HG02678 (cell line): ENCODE data around the gene RRAD.
"Not testable (repeated sequence)": the region's sequence is repeated elsewhere in the genome, so short reads cannot be mapped to it uniquely, and the experiment has no call there.

Experiments
- ATAC-seq: cut with Tn5 transposase; IDR thresholded peaks from one replicate; pipeline ENCODE4 v1.9.1; 2021; ENCODE audit warnings: mild to moderate bottlenecking, moderate library complexity; ENCODE audit not compliant: unreplicated experiment

RRAD gene, protein sequence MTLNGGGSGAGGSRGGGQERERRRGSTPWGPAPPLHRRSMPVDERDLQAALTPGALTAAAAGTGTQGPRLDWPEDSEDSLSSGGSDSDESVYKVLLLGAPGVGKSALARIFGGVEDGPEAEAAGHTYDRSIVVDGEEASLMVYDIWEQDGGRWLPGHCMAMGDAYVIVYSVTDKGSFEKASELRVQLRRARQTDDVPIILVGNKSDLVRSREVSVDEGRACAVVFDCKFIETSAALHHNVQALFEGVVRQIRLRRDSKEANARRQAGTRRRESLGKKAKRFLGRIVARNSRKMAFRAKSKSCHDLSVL

DNA sequence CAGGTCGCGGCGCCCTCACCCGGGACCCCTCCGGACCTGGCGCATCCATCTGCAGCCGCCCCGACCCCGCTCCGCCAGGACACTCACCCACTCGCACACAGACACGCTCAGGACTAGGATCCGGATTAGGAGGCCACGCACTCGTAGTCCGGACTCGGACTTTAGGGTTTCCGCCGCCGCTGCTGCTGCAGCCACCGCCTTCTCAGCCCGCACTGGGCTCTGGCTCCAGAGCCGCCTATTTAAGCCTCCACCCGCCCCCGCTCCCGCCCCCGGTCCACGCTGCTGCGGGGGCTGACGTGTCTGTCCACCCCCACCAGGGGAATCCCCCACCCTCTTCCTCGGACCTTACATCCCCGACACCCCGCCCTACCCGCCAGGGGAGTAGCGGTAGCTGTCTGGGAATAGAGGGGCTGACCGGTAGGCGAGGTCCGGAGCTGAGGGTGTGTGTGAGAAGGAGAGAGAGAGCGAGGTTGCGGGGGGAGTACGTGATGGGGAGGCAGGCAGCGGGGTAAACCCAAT lies at the start of gene RRAD:
Gene RRAD, minus strand, starts transcription at position 214 of the 519 bp plus-strand sequence. CDS start 356 bp downstream, outside the sequence.
- peak; percentile 24 for ATAC-seq

DNA sequence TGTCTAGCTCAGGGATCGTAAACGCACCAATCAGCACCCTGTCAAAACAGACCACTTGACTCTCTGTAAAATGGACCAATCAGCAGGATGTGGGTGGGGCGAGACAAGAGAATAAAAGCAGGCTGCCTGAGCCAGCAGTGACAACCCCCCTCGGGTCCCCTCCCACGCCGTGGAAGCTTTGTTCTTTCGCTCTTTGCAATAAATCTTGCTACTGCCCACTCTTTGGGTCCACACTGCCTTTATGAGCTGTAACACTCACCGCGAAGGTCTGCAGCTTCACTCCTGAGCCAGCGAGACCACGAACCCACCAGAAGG lies 49.6 kb upstream of the RRAD start:
- not testable (repeated sequence) for ATAC-seq

DNA sequence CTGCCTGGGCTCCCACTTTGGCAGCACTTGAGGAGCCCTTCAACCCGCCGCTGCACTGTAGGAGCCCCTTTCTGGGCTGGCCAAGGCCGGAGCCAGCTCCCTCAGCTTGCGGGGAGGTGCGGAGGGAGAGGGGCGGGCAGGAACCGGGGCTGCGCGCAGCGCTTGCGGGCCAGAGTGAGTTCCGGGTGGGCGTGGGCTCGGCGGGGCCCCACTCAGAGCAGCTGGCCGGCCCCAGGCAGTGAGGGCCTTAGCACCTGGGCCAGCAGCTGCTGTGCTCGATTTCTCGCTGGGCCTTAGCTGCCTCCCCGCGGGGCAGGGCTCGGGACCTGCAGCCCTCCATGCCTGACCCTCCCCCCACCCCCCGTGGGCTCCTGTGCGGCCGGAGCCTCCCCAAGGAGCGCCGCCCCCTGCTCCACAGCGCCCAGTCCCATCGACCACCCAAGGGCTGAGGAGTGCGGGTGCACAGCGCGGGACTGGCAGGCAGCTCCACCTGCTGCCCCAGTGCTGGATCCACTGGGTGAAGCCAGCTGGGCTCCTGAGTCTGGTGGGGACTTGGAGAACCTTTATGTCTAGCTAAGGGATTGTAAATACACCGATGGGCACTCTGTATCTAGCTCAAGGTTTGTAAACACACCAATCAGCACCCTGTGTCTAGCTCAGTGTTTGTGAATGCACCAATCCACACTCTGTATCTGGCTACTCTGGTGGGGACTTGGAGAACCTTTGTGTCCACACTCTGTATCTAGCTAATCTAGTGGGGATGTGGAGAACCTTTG lies 49.0 kb upstream of the RRAD start:
- ATAC-seq: not testable (repeated sequence)

DNA sequence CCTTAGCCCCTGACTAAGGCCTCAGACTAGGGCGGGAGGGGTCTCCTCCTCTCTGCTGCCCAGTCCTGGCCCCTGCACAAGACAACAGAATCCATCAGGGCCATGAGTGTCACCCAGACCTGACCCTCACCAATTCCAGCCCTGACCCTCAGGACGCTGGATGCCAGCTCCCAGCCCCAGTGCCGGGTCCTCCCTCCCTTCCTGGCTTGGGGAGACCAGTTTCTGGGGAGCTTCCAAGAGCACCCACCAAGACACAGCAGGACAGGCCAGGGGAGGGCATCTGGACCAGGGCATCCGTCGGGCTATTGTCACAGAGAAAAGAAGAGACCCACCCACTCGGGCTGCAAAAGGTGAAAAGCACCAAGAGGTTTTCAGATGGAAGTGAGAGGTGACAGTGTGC lies 48.4 kb upstream of the RRAD start:
- ATAC-seq: no peak

DNA sequence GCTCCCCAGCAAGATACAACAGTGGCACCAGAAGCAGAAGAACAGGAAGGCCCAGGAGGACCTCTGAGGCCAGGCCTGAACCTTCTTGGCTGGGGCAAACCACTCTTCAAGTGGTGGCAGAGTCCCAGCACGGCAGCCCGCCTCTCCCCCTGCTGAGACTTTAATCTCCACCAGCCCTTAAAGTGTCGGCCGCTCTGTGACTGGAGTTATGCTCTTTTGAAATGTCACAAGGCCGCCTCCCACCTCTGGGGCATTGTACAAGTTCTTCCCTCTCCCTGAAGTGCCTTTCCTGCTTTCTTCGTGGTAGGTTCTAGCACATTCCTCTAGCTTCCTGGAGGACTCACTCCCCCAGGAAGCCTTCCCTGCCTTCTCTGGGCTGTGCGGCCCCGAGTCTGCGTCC lies 47.6 kb upstream of the RRAD start:
- no peak for ATAC-seq

DNA sequence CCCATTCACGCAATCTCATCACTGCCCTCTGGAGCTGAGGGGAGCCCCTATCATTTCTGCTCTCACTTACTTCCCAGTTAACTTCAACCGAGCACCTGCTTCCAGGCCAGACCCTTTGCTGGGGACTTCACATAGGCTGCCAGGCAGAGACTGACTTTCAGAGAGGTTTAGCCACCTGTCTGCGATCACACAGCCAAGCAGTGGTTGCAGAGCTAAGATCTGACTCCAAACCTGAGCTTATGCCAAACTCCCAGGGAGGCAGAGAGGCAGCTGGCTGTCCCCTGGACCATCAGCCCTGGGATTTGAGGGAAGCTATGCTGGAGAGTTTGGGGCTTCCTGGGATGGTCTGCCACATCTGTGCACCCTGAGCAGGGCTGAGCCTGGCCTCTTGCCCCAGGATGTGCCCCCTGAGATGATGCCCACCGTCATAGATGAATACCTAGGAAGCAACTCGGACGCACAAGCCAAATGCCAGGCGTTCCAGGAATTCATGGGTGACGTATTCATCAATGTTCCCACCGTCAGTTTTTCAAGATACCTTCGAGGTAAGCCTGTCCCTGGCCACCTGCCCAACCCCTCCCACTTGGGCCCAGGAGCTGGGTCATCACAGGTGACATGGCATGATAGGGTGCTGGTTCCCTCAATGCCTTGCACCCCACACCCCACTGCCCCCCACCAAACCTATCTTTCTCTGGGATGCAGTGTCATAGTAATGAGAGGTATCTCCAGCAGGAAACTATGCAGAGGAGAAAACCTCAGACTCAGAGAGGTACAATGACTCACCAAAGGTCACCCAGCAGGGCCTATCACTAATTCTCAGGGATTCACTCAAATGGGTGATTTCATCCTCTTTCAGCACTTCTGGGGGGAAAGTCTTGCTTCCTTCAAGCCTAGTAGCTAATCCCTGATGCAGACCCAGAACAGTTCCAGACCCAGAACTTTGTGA lies 45.7 kb upstream of the RRAD start:
- ATAC-seq: no peak

DNA sequence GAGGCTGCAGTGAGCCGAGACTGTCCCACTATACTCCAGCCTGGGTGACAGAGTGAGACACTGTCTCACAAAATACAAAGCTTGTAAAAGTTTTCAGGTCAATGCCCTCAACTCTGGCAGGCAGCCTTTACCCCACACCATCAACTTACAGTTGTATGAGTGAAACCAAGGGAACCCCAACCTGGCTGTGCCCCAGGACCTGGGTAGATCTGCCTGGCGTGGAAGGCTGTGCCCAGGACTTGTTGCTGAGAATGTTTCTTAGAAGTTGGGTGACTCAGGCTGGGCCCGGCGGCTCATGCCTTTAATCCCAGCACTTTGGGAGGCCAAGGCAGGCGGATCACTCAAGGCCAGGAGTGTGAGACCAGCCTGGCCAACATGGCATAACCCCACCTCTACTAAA lies 43.5 kb upstream of the RRAD start:
- ATAC-seq: no peak

DNA sequence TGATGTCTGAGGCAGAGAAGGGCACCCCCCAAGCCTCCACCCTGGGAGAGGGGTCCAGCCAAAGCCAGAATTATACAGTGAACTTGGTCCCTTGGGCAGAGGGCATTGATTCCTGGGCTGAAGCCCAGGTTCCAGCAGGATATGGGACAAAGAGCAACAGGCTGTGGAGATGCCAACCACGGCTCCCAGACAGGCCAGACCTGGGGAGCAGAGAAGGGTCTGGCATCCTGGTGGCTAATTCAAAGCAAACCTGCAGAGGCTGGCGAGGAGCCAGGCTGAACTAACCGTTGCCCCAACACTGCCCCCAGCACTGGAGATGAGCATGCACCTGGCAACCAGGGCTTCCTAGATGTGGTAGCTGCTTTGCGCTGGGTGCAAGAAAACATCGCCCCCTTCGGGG lies 38.7 kb upstream of the RRAD start:
- no peak for ATAC-seq

DNA sequence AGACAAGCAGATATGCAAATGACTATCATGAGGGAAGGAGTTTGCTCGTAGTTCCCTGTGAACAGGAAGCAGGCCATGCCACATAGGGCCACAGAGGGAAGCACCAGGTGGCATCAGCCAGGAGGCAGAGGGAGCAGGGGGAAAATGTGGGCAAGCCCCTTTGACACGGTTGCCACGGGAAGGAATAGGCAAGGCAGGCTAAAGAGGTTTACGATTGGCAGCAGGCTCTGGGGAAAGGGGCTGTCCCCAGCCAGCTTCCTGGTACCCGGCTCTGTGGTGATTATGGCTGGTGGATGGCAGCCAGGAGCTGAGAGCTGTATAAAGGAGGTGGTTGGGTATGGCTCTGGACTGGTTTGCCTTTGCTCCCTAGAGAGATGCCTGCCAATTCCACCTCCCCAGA lies 36.6 kb upstream of the RRAD start:
- ATAC-seq: no peak

DNA sequence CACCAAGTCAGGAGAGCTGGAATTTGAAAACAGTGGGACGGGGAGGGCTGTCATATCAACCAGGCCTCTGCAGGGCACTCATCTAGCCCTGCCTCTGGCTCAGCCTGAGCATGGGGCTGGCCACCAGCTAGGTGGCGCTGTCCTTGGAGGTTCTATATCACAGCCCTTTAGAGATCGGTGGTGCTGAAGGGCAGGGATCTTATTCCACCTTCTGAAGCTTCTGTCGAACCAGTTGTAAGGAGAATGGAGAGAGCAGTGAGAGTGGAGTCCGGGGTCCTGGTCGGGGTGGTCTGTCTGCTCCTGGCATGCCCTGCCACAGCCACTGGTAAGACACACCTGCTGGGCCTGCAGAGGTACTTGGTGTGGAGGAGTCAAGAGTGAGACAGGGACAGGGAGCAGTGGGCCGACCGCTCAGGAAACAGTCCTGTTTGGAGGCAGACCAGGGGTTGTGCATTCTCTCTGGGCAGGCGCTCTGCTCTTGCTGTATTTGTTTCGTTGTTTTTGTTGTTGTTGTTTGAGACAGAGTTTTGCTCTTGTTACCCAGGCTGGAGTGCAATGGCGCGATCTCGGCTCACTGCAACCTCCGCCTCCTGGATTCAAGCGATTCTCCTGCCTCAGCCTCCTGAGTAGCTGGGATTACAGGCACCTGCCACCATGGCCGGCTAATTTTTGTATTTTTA lies 35.9 kb upstream of the RRAD start, which contains the start of gene CES3:
Gene CES3, plus strand, starts transcription at position 202 of the 680 bp plus-strand sequence. Its CDS starts 42 bp downstream, at position 244.
- ATAC-seq: peak; percentile 60

DNA sequence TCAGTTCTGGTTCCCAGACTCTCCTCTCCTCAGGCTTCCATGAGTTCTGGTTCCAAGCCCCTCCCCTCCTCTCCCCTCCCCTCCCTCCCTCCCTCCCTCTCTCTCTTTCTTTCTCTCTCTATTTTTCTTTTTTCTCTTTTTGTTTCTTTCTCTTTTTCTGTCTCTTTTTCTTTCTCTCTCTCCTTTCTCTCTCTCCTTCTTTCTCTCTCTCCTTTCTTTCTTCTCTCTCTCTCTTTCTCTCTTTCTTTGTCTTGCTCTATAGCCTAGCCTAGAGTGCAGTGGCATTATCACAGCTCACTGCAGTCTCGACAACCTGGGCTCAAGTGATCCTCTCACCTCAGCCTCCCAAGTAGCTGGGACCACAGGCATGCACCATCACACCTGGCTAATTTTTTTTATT lies 34.9 kb upstream of the RRAD start:
- ATAC-seq: no peak

DNA sequence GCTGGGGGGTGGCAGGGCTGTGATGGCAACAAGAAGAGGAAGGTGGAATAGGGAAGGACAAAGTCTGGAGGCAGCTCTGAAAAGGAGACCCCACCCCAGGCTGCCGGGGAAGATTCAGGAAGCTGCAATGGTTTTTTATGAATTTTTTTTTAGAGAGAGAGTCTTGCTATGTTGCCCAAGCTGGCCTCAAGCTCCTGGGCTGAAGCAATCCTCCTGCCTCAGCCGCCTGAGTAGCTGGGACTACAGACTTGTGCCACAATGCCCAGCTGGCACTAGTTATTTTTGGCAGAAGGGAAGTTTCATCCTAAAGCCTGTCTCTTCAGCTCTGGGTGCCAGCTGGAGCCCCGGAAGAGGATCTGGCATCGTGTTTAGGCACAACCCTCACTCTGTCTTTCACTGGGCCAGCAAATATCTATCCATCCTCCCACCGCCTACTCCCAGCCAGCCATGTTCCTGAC lies 34.4 kb upstream of the RRAD start:
- no peak for ATAC-seq

DNA sequence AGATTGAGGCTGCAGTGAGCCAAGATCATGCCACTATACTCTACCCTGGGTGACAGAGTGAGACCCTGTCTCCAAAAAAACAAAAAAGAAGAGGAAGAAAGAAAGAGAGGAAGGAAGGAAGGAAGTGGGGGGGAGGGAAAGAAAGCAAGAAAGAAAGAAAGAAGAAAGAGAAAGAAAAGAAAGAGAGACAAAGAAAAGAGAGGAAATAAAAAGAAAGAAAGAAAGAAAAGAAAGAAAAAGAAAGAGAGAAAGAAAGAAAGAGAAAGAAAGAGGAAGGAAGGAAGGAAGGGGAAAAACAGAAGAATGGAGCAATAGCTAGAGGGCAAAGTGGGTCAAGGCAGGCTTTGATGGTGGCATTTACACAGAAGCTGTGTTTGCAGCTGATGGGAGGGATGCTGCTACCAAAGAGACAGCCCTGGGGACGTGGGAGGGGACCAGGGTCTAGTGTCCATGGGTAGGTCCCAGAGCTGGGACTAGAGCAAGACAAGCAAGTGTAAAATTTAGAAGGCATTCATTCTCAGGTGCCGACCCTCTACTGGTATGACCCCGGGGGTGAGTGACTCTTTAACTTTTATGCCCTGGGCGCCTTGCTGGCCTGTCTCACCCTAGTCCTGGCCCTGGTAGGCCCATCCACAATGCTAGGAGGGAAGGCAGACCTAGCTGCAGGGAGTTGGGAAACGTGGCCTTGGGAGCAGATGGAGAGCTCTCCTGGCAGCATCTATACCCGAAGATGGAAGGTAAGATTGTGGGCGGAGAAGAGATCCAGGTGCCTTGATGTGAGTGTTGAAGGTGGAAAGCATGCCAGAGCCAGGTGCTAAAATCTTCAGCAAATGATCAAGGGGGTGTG lies 33.7 kb upstream of the RRAD start:
- ATAC-seq: no peak

DNA sequence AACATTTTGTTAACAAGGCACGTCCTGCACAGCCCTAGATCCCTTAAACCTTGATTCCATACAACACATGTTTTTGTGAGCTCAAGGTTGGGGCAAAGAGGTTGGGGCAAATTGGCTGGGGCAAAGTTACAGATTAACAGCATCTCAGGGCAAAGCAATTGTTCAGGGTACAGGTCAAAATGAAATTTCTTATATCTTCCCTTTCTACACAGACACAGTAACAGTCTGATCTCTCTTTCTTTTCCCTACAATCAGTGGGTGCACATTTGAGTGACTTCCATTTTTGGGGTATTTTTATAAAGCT lies 30.8 kb upstream of the RRAD start:
- ATAC-seq: not testable (repeated sequence)

DNA sequence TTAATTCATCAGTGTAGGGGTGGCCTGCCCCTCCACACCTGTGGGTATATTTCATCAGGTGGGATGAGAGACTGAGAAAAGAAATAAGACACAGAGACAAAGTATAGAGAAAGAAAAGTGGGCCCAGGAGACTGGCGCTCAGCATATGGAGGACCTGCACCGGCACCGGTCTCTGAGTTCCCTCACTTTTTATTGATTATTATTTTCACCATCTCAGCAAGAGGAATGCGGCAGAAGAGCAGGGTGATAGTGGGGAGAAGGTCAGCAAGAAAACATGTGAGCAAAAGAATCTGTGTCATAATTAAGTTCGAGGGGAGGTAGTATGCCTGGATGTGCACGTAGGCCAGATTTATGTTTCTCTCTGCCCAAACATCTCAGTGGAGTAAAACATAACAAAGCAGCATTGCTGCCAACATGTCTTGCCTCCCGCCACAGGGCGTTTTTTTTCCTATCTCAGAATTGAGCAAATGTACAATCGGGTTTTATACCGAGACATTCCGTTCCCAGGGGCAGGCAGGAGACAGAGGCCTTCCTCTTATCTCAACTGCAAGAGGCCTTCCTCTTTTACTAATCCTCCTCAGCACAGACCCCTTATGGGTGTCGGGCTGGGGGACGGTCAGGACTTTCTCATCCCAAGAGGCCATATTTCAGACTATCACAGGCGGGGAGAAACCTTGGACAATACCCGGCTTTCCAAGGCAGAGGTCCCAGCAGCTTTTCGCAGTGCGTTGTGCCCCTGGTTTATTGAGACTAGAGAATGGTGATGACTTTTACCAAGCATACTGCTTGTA lies 30.2 kb upstream of the RRAD start:
- not testable (repeated sequence) for ATAC-seq

DNA sequence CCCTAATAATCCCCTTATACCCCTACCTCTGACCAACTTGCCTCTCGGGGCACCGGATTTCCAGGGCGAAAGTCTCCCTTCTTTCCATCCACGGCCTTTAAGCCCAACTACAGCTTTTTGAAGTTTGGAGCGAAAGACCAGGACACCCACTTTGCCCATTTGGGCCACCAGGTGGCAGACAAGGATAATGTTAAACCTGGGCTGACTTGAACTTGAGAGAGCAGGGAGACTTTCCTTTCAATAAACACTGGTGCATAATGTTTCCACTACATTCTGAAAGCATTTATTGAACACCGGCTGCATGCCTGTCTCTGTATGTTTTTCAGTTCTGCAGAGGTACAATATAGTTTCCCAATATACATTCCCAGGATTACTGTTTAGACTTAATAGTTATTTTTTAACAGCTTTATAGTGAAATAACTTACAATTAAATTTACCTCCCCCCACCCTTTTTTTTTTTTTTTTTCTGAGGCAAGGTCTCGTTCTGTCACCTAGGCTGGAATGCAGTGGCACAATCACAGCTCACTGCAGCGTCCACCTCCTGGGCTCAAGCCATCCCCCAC lies 28.8 kb upstream of the RRAD start:
- no peak for ATAC-seq

DNA sequence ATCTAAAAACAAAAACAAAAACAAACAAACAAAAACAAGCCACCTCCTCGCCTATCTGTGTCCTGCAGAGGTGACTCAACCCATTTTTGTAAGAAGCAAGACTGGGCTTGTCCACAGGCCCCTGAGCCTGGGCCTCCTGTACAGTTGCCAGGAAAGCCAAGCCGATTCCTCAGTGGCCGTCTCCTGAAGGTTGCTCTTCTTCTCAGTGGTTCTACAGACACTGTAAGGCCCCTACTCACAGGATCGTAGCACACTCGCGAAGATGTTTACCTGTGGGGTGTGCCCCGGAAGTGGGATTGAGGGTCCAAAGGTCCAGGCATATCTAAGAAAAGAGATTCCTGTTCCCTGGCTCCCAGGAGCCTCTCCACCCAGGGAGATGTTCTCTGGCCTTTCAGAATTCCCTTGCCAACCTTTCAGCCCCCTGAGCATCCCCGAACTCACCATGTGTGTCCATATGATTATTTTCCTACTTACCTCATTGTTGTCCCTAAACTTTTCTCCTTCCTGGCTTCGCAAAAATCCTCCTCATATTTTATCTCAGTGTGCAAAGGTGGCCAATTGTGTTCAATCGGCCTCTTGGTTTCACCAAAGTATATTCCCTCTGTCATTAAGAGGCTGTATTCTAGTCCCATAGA lies 28.2 kb upstream of the RRAD start:
- no peak for ATAC-seq
